GM18511 (cell line): ENCODE measurements around the gene OR5M3.

Experiments used
- ATAC-seq: cut with Tn5 transposase; IDR thresholded peaks from one replicate; pipeline ENCODE4 v1.9.1; 2021; ENCODE audit warnings: mild to moderate bottlenecking, moderate library complexity; ENCODE audit not compliant: unreplicated experiment

Gene OR5M3

DNA sequence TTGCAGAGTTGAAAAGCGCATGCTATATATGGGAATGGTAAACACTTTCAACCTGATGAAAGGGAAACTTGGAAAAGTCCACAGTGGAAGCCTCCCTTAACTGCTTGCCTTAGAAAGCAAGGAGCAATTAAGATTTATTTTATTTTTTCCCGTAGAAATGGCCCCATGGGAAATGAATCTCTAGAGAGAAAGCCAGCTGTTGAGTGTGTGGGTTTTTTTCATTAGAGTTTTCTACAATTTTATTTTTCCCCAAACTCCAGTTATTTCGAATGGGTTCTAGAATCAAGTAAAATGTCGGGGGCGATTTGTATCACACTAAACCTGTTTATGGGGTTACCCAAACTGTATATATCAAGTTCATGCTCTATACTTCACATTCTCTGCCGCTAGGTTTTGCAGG, at the start of gene OR5M3:
Gene OR5M3 (minus strand): TSS at position 101 of the 400 bp plus-strand sequence. CDS start 2,855 bp downstream, outside the sequence.
- ATAC-seq: no peak

GRCh38 chr11:56522008-56522407, 48.9 kb upstream of the OR5M3 start:
- no peak for ATAC-seq

DNA sequence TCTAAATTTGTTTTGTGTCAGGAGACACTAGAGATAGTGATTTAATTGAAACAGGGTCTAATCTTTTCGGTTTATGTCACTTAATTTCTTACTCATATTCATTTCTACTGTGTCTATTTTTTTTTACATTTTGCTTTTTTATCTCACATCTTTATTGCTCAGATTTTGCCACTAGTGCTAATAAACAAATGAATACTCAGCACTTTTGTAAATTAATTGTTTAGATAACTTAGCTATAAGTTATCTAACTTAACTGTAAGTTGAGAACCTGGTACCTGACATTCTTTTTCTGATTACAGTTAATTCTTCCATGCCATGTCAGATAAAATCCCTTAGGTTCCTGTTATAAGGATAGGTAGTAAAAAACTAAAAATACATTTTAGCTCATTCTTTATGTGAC, 40.1 kb upstream of the OR5M3 start:
- no peak for ATAC-seq

DNA sequence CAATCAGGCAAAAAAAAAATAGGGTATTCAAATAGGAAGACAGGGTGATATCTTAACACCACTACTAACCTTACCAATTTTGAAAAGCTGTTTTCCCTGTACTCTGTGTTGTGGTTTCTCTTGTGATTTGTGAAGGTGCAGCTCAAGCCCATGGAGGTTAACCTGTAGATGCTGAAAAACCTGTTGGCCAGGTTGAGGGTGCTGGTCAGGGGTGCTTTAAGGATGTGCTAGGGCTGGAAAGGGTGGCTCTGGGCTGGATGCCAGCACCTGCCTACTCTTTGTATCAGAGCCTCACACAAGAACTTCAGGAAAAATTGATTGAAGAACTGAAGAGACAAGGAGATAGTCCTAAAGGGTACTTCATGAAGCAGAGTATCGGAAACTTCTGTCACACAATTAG, 36.3 kb upstream of the OR5M3 start:
- ATAC-seq: no peak

- no peak for ATAC-seq
Observed at GRCh38 chr11:56497010-56497409, 23.9 kb upstream of the OR5M3 start.

DNA sequence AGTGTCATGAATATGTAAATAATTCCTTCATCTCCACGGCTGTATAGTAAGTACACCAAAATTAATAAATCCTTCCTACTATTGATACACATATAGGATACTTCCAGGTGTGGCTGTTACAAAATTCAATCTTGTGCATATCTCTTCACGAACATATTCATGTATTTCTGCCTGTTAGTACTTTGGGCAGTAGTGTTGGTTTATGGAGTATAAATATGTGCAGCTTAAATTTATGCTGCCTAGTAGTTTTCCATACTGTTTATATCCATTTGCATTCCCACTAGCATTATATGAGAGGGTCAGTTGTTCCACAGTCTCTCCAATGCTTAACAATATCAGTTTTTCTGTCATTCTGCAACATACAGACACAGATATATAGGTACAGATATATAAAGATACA, 22.0 kb upstream of the OR5M3 start:
- no peak for ATAC-seq

DNA sequence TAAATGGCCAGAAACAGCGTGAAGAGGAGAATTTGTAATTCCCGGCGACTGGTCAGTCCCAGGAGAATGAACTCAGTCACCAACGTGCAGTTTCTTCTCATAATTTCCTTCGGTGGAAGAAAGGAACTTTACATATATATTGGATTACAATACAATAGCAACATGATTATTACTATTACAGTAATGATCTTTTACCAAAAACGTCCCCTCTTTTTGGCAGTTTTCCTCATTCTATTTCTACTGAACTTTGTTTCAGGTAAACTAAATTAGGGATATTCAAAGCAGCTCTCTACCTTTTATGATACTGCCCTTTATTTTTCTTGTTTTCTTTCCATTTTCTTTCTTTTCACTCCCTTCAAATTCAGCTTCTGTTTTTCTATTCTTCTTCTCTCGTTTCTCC, 18.1 kb upstream of the OR5M3 start, which contains the start of gene OR5M8:
Gene OR5M8 (minus strand): TSS at position 101 of the 400 bp plus-strand sequence. CDS start 0 bp downstream, at position 101.
- ATAC-seq: no peak

DNA sequence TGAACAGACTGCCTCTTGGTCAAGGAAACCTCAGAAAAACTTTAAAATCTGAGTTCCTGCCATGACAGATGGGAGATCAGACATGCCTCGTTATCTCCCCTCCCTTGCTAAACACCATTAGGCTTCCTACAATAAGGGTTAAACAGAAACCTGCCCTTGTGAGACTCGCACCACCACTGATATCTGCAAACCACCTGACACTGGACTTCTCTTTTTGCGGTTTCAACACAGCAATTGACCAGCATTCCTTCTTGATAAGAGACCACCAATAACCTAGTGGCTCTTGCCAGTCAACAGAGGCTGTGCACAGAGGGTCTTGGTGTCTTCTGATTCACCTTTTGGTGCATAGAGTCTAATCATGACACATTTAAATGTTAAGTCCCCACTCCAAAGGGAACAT, 13.6 kb upstream of the OR5M3 start:
- no peak for ATAC-seq

GRCh38 chr11:56474729-56475235, 1.6 kb upstream of the OR5M3 start:
- ATAC-seq: no peak

DNA sequence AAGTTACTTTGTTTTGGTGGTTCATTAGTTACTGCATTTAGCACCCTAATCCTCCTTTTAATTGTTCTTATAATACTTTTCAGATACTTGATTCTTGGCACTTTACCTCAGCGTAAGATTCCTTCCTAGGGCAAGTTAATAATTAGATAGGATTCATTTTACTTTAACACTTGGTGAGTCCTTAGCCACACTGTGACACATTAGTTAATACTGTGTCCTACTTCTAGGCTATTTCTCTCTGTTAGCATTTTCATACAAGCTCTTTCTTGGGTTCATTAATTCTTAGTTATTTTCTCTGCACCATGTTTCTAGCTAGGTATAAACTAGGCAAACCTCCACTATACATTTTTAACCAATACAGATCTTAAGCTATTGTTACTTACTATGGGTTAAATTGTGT, 16.1 kb downstream of the OR5M3 start:
- no peak for ATAC-seq

- ATAC-seq: no peak
Observed at GRCh38 chr11:56453521-56453920, 19.6 kb downstream of the OR5M3 start.
